MM.1S (cell line): ENCODE results near the gene FBXL13.

Experiments
- DNase-seq: peaks from one replicate; pipeline ENCODE4 v3.0.0-alpha.2; 2015
- H2AFZ ChIP-seq: fragments of 300-600 bp; sonication (generic); 2 replicates; pipeline ENCODE4 v1.6.0; 2016; ENCODE audit warnings: antibody characterized with exemption, low read length
- H3F3A ChIP-seq: fragments of 300-600 bp; sonication (generic); 2 replicates; pipeline ENCODE4 v1.6.1; 2016; ENCODE audit warnings: mild to moderate bottlenecking, antibody characterized with exemption, low read length, moderate library complexity, mixed read lengths; ENCODE audit not compliant: insufficient read depth
- H3K27ac ChIP-seq: fragments of 300-600 bp; sonication (generic); 2 replicates; pipeline ENCODE4 v1.5.1; 2016; ENCODE audit warnings: mild to moderate bottlenecking, low read length
- H3K27me3 ChIP-seq: fragments of 300-600 bp; sonication (generic); replicated peaks from 2 replicates; pipeline ENCODE4 v1.6.0; 2016; ENCODE audit warnings: low read length; ENCODE audit not compliant: insufficient read depth
- H3K36me3 ChIP-seq: fragments of 300-600 bp; sonication (generic); replicated peaks from 2 replicates; pipeline ENCODE4 v1.6.1; 2016; ENCODE audit warnings: mild to moderate bottlenecking, low read length, mixed read lengths; ENCODE audit not compliant: insufficient read depth
- H3K4me1 ChIP-seq: fragments of 300-600 bp; sonication (generic); 2 replicates; pipeline ENCODE4 v1.6.1; 2016; ENCODE audit warnings: low read length, mixed read lengths
- H3K4me2 ChIP-seq: fragments of 300-600 bp; sonication (generic); 2 replicates; pipeline ENCODE4 v1.6.0; 2016; ENCODE audit warnings: low read depth, low read length
- H3K4me3 ChIP-seq: fragments of 300-600 bp; sonication (generic); 2 replicates; pipeline ENCODE4 v1.5.1; 2016; ENCODE audit warnings: low read length, mixed read lengths
- H3K79me2 ChIP-seq: fragments of 300-600 bp; sonication (generic); 2 replicates; pipeline ENCODE4 v1.6.1; 2016; ENCODE audit warnings: mixed run types, low read length, mixed read lengths
- H3K9ac ChIP-seq: fragments of 300-600 bp; sonication (generic); 2 replicates; pipeline ENCODE4 v1.6.1; 2016; ENCODE audit warnings: low read length, mixed read lengths
- H3K9me2 ChIP-seq: fragments of 300-600 bp; sonication (generic); replicated peaks from 2 replicates; pipeline ENCODE4 v1.6.1; 2016; ENCODE audit warnings: mild to moderate bottlenecking, low read length, mixed read lengths; ENCODE audit not compliant: insufficient read depth
- H3K9me3 ChIP-seq: fragments of 300-600 bp; sonication (generic); replicated peaks from 2 replicates; pipeline ENCODE4 v1.6.1; 2016; ENCODE audit warnings: mild to moderate bottlenecking, low read length, mixed read lengths; ENCODE audit not compliant: insufficient read depth
- H4K20me1 ChIP-seq: fragments of 300-600 bp; sonication (generic); 2 replicates; pipeline ENCODE4 v1.6.1; 2016; ENCODE audit warnings: mild to moderate bottlenecking, low read length, moderate library complexity, mixed read lengths; ENCODE audit not compliant: insufficient read depth
- CTCF ChIP-seq: fragments of 300-600 bp; sonication (generic); IDR thresholded peaks from 2 replicates; pipeline ENCODE4 v1.5.1; 2016; ENCODE audit warnings: antibody characterized with exemption, low read length, mixed read lengths
- EZH2 ChIP-seq: fragments of 300-600 bp; sonication (generic); optimal IDR thresholded peaks from 2 replicates; pipeline ENCODE3; 2017; ENCODE audit warnings: low read depth, mild to moderate bottlenecking, antibody characterized with exemption, low read length, mixed read lengths
- EZH2phosphoT487 ChIP-seq: fragments of 300-600 bp; sonication (generic); IDR thresholded peaks from 2 replicates; pipeline ENCODE4 v1.6.1; 2018; ENCODE audit warnings: antibody characterized with exemption, low read length

FBXL13 gene

DNA sequence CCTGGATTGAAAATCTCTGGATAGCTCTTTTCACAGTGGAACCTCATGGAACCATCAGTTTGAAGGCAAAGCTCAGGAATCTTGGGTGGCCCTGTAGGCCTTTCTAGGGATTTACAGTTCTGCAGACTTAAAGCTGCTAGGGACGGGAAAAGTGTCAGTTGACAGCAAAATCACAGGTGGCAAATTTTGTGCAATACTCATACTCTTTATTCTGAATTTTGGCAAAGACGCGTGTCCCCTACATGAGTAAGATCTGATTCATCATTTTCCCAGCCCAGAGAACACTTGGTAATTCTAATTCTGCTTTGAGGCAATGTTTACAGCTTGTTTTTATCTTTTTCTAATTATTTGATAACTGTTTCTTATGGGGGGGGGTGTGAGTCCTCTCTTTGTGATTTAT lies 158.2 kb downstream of the FBXL13 start:
- no peak overlapping the region for H3K4me3 ChIP-seq
- no peaks in the 10 kb centered on the region for H3K4me1 ChIP-seq

DNA sequence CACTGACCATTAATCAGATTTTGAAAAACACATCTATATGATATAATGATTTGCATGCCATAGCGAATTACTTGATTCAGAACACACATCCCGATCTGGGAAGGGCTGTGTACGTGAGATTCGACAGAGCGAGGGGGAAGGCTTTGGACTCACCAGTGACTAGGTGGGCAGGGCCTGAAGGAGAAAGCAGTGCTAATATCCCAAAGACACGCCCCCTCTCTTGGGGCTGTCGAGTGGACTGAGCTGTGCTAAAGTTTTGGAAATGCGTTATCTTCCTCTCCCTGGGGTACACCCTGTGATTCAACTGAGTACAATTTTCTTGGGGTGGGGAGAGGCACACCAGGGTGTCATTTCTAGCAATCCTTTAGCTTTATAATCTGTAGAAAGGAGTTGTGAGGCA lies 160.0 kb downstream of the FBXL13 start:
- Histone ChIP-seq H3K4me2 (no peak overlapping the region), H3F3A (no peaks in the 10 kb centered on the region), H2AFZ (no peak overlapping the region), H4K20me1 (no peaks in the 10 kb centered on the region), H3K36me3 (no peaks in the 10 kb centered on the region), H3K4me3 (no peak overlapping the region), H3K4me1 (no peaks in the 10 kb centered on the region), H3K27ac (no peak overlapping the region), H3K9ac (no peak overlapping the region), H3K27me3 (no peaks in the 10 kb centered on the region), H3K9me3 (no peaks in the 10 kb centered on the region), H3K9me2 (no peaks in the 10 kb centered on the region), H3K79me2 (no peaks in the 10 kb centered on the region)
- no peak for DNase-seq
- no peak for TF ChIP-seq EZH2phosphoT487
- no peak for TF ChIP-seq CTCF
- no peak for TF ChIP-seq EZH2

More for the DNA sequence above, 158.2 kb downstream of the FBXL13 start:
- Histone ChIP-seq H3K9me3 (no peaks in the 10 kb centered on the region), H4K20me1 (no peaks in the 10 kb centered on the region), H3K4me2 (no peak overlapping the region), H3K79me2 (no peaks in the 10 kb centered on the region), H3K27me3 (no peaks in the 10 kb centered on the region), H3F3A (no peaks in the 10 kb centered on the region), H3K27ac (no peak overlapping the region), H2AFZ (no peak overlapping the region), H3K36me3 (no peaks in the 10 kb centered on the region), H3K9me2 (no peaks in the 10 kb centered on the region), H3K9ac (no peak overlapping the region)
- TF ChIP-seq EZH2phosphoT487 (no peak), EZH2 (no peak), CTCF (no peak)
- no peak for DNase-seq

DNA sequence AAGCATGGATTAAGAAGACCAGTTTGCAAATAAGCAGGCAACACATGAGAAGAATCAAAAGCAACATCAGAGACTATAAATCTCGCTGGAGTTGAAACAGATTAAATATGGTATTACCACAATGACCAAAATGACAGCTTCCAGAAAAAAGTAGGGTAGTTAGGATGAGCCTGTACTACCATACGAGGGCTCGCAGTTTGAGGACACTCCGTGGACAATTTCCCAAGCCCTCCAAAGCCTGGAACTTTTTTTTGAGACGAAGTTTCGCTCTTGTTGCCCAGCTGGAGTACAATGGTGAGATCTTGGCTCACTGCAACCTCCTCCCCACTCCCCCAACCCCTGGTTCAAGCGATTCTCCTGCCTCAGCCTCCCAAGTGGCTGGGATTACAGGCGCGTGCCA lies 160.8 kb downstream of the FBXL13 start:
- Histone ChIP-seq H3K4me3 (no peak overlapping the region), H3K27ac (no peak overlapping the region), H2AFZ (no peak overlapping the region)

More for the DNA sequence above, 160.8 kb downstream of the FBXL13 start:
- TF ChIP-seq CTCF (no peak), EZH2phosphoT487 (no peak)
- Histone ChIP-seq H3K9ac (no peak overlapping the region), H3F3A (no peaks in the 10 kb centered on the region), H3K4me2 (no peak overlapping the region), H3K9me2 (no peaks in the 10 kb centered on the region), H3K27me3 (no peaks in the 10 kb centered on the region), H3K36me3 (no peaks in the 10 kb centered on the region), H3K79me2 (no peaks in the 10 kb centered on the region), H3K4me1 (no peaks in the 10 kb centered on the region), H3K9me3 (no peaks in the 10 kb centered on the region), H4K20me1 (no peaks in the 10 kb centered on the region)
- DNase-seq: no peak
